Measurements from ENCODE around the gene PACRG. TPM values are rescaled to one million over a fixed set of nuclear protein-coding genes. Genes with fewer than 3 reads are reported as not detected.

Gene PACRG
- total RNA-seq, 1 donor from 2014 or later = 2.4 TPM

DNA sequence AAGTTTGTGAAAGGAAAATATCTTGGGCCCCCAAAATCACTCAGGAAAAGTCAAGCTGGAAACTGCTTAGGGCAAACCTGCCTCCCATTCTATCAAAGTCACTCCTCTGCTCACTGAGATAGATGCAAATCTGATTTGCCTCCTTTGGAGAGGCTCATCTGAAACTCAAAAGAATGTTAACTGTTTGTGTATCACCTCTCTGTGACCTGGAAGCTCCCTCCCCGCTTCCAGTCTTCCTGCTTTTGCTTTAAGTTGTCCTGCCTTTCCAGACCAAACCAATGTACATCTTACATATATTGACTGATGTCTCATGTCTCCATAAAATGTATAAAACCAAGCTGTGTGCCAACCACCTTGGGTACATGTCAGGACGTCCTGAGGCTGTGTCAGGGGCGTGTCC lies 355.4 kb downstream of the PACRG start:
- Mint-ChIP-seq H3K9me3 (ENCODE audit: low read depth) (peaks cover 5% of the 10 kb centered on the region), H3K36me3 (ENCODE audit: insufficient read depth) (no peaks in the 10 kb centered on the region), H3K27ac (no peak overlapping the region), H3K27me3 (peaks cover 16% of the 10 kb centered on the region), H3K4me3 (ENCODE audit: low read depth) (no peak overlapping the region), H3K4me1 (ENCODE audit: low read depth) (peaks cover 4% of the 10 kb centered on the region)
- no peak for TF ChIP-seq CTCF (IDR thresholded peaks at IDR 0.05; ENCODE audit: unreplicated experiment)
- no peak for DNase-seq (ENCODE audit: low spot score, unreplicated experiment)

DNA sequence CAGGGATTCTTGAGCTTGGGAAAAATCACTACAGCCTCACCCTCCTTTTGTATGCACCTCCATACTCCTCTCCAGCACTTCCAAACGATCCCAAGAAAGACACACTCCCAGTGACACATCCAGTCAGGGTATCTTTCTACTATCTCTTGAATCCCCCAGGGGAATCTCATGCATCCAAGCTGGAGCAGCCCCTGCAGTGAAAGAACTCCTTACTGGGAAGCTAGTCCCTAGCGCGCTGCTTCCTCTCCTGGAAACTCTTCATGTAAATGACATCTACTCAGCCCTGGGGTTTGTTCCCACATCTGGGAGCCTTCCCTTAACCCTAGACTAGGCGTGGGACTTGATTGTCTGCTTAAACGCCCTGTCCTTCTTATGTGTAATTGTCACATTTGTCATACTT lies 357.7 kb downstream of the PACRG start:
- Mint-ChIP-seq H3K4me1 (ENCODE audit: low read depth) (peaks cover 4% of the 10 kb centered on the region), H3K27ac (no peak overlapping the region), H3K36me3 (ENCODE audit: insufficient read depth) (no peaks in the 10 kb centered on the region), H3K4me3 (ENCODE audit: low read depth) (no peak overlapping the region), H3K27me3 (peaks cover 16% of the 10 kb centered on the region), H3K9me3 (ENCODE audit: low read depth) (peaks cover 5% of the 10 kb centered on the region)
- TF ChIP-seq CTCF (IDR thresholded peaks at IDR 0.05; ENCODE audit: unreplicated experiment) = no peak
- DNase-seq (ENCODE audit: low spot score, unreplicated experiment) = no peak

DNA sequence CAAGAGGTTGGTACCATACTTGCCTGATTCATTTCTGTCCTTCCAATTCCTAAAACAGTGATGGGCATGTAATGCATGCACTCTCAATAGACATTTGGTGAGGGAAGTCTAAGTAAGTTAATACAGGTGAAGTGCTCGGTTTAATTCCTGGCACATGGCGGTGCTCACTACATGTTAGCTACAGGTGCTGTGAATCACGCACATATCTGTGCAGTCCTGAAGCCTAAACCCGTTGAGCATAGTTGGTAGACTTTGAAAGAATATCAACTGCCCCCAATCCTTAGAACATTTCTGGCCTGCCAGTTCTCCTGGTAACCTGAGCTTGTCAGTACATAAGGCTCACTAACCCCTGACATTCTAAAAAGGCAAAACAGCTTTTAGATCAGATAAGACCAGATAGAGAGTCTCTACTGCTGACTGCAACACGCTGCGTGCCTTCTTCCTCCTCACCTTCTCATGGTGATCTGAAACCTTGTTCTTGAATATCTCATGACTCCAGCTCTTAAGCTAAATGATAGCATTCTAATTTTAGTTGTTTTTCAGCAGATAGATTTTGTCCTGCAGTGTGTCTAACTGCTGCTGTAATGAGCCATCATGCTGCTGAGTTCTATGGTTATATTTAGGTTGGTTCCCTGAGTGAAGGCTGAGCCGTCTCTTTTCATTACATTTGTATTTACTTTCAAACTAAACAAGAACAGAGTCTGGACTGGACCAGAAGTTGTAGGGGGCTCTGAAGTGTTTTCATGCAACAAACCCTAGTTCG lies 358.3 kb downstream of the PACRG start:
- H3K36me3 Mint-ChIP-seq (ENCODE audit: insufficient read depth) = no peaks in the 10 kb centered on the region
- DNase-seq (ENCODE audit: low spot score, unreplicated experiment) = no peak
- TF ChIP-seq CTCF (IDR thresholded peaks at IDR 0.05; ENCODE audit: unreplicated experiment) = no peak
- H3K4me1 Mint-ChIP-seq (ENCODE audit: low read depth) = peaks cover 4% of the 10 kb centered on the region
- H3K9me3 Mint-ChIP-seq (ENCODE audit: low read depth) = peaks cover 5% of the 10 kb centered on the region
- H3K27me3 Mint-ChIP-seq = peaks cover 16% of the 10 kb centered on the region
- no peak overlapping the region for H3K4me3 Mint-ChIP-seq (ENCODE audit: low read depth)
- H3K27ac Mint-ChIP-seq = peak overlapping the region; percentile 13

DNA sequence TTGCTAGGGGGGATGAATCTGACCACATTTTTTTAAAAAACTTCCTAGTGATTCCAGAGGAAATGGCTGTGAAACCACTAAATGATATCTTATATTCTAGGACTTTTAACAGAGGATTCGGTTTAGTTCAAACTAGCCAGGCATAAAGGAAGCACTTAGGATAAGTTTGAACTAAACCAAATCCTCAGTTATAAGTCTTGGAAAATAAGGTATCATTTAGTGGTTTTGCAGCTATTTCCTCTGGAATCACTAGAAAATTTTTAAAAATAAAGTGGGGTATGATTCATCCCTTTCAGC lies 358.8 kb downstream of the PACRG start:
- Mint-ChIP-seq H3K9me3 (ENCODE audit: low read depth) (peaks cover 5% of the 10 kb centered on the region), H3K4me3 (ENCODE audit: low read depth) (no peak overlapping the region), H3K27ac (no peak overlapping the region), H3K4me1 (ENCODE audit: low read depth) (peaks cover 4% of the 10 kb centered on the region), H3K36me3 (ENCODE audit: insufficient read depth) (no peaks in the 10 kb centered on the region), H3K27me3 (peaks cover 16% of the 10 kb centered on the region)
- no peak for DNase-seq (ENCODE audit: low spot score, unreplicated experiment)
- TF ChIP-seq CTCF (IDR thresholded peaks at IDR 0.05; ENCODE audit: unreplicated experiment) = no peak

DNA sequence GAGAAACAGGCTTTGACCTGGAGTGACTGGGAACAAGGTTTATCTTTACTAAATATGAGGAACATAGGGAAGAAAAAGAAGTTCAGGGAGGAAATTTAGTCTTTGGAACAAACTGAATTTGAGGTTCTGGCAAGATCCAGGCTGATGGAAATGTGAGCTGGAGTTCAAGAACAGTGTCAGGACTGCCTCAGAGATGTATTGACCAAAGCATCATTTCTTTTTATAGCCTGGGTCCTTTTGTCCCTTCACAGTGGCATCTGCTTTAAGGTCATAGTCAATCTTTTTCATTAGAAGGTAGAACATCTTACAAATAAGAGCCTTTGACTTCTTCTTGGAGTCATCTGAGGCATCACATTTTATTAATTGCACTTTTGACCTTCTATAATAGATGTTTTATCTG lies 360.2 kb downstream of the PACRG start:
- no peak overlapping the region for H3K4me3 Mint-ChIP-seq (ENCODE audit: low read depth)
- H3K27ac Mint-ChIP-seq = no peak overlapping the region
- H3K36me3 Mint-ChIP-seq (ENCODE audit: insufficient read depth) = no peaks in the 10 kb centered on the region
- peaks cover 4% of the 10 kb centered on the region for H3K4me1 Mint-ChIP-seq (ENCODE audit: low read depth)
- peaks cover 16% of the 10 kb centered on the region for H3K27me3 Mint-ChIP-seq
- no peak for DNase-seq (ENCODE audit: low spot score, unreplicated experiment)
- no peak for TF ChIP-seq CTCF (IDR thresholded peaks at IDR 0.05; ENCODE audit: unreplicated experiment)
- H3K9me3 Mint-ChIP-seq (ENCODE audit: low read depth) = peaks cover 5% of the 10 kb centered on the region

All from progenitor cell of endocrine pancreas (in vitro differentiated cells).